HEK293 (cell line): ENCODE measurements around the gene PTDSS2.

Experiments used
- CTCF ChIA-PET: fragments of 350-600 bp; formaldehyde crosslinking; extraction: SDS; loops from one replicate; lab custom pipeline; 2021; ENCODE audit warnings: antibody characterized with exemption; lab: Yijun Ruan, JAX
- POLR2A ChIA-PET: fragments of 300-600 bp; formaldehyde crosslinking; extraction: SDS; loops from one replicate; lab custom pipeline; 2020; ENCODE audit warnings: antibody characterized with exemption, inconsistent platforms; lab: Yijun Ruan, JAX
- H3K27ac ChIP-seq: fragments of 200-500 bp; sonication (Bioruptor generic); 2 replicates; pipeline ENCODE4 v1.5.1; 2014; ENCODE audit warnings: low read depth, low read length, control low read depth, inconsistent platforms; ENCODE audit errors: extremely low read depth
- H3K36me3 ChIP-seq, 2 experiments: fragments of 200-500 bp in 1 of 2; sonication (Bioruptor generic) in 1 of 2; 1 replicate in 1 of 2; 2 replicates in 1 of 2; pipeline ENCODE4 v1.5.1; 2014 to 2017; ENCODE audit warnings: inconsistent platforms in 2 of 2, low read length in 2 of 2; ENCODE audit not compliant: control insufficient read depth in 2 of 2, insufficient read depth in 1 of 2
- H3K4me1 ChIP-seq: fragments of 200-500 bp; sonication (Bioruptor generic); 2 replicates; pipeline ENCODE4 v1.5.1; 2014; ENCODE audit warnings: mild to moderate bottlenecking, low read length, inconsistent platforms; ENCODE audit not compliant: control insufficient read depth, insufficient read depth
- H3K4me3 ChIP-seq: 2 replicates; pipeline ENCODE4 v1.5.1; 2011; ENCODE audit warnings: low read depth, mild to moderate bottlenecking, control low read depth, low read length, moderate library complexity
- H3K9me3 ChIP-seq: fragments of 200-500 bp; sonication (Bioruptor generic); 2 replicates; pipeline ENCODE4 v1.5.1; 2014; ENCODE audit warnings: low read depth, low read length, inconsistent platforms; ENCODE audit not compliant: control insufficient read depth, insufficient read depth
- KLF8 ChIP-seq: fragments of 450-650 bp; formaldehyde crosslinking; IDR thresholded peaks from 2 replicates; pipeline ENCODE4 v1.5.1; 2016; ENCODE audit warnings: missing biosample characterization, missing genetic modification characterization
- ZFHX2 ChIP-seq: fragments of 450-650 bp; formaldehyde crosslinking; conservative IDR thresholded peaks from 2 replicates; pipeline ENCODE4 v1.5.1; 2016; ENCODE audit warnings: missing biosample characterization, missing genetic modification characterization
- ZNF10 ChIP-seq: fragments of 450-650 bp; formaldehyde crosslinking; IDR thresholded peaks from 2 replicates; pipeline ENCODE4 v1.5.1; 2017; ENCODE audit warnings: missing biosample characterization, missing genetic modification characterization
- ZNF140 ChIP-seq: fragments of 450-650 bp; formaldehyde crosslinking; IDR thresholded peaks from 2 replicates; pipeline ENCODE4 v1.5.1; 2016; ENCODE audit warnings: missing biosample characterization, missing genetic modification characterization
- ZNF146 ChIP-seq: fragments of 450-650 bp; formaldehyde crosslinking; IDR thresholded peaks from 2 replicates; pipeline ENCODE4 v1.5.1; 2016; ENCODE audit warnings: missing biosample characterization, missing genetic modification characterization
- ZNF155 ChIP-seq: fragments of 450-650 bp; formaldehyde crosslinking; IDR thresholded peaks from 2 replicates; pipeline ENCODE4 v1.5.1; 2016; ENCODE audit warnings: missing biosample characterization, missing genetic modification characterization
- ZNF174 ChIP-seq: fragments of 450-650 bp; formaldehyde crosslinking; IDR thresholded peaks from 2 replicates; pipeline ENCODE4 v1.5.0; 2017; ENCODE audit warnings: missing biosample characterization, mild to moderate bottlenecking, missing genetic modification characterization
- ZNF214 ChIP-seq: fragments of 450-650 bp; formaldehyde crosslinking; IDR thresholded peaks from 2 replicates; pipeline ENCODE4 v1.5.1; 2017; ENCODE audit warnings: missing biosample characterization, mild to moderate bottlenecking, missing genetic modification characterization, borderline replicate concordance
- ZNF221 ChIP-seq: fragments of 450-650 bp; formaldehyde crosslinking; IDR thresholded peaks from 2 replicates; pipeline ENCODE4 v1.5.1; 2017; ENCODE audit warnings: missing biosample characterization, missing genetic modification characterization, borderline replicate concordance
- ZNF248 ChIP-seq: fragments of 450-650 bp; formaldehyde crosslinking; IDR thresholded peaks from 2 replicates; pipeline ENCODE4 v1.5.1; 2017; ENCODE audit warnings: missing biosample characterization, missing genetic modification characterization
- ZNF350 ChIP-seq: fragments of 450-650 bp; formaldehyde crosslinking; IDR thresholded peaks from 2 replicates; pipeline ENCODE4 v1.5.0; 2017; ENCODE audit warnings: missing biosample characterization, mild to moderate bottlenecking, missing genetic modification characterization
- ZNF423 ChIP-seq: fragments of 450-650 bp; formaldehyde crosslinking; IDR thresholded peaks from 2 replicates; pipeline ENCODE4 v1.5.1; 2016; ENCODE audit warnings: missing biosample characterization, missing genetic modification characterization
- ZNF548 ChIP-seq: fragments of 450-650 bp; formaldehyde crosslinking; IDR thresholded peaks from 2 replicates; pipeline ENCODE4 v1.5.1; 2016; ENCODE audit warnings: missing biosample characterization, missing genetic modification characterization
- ZNF610 ChIP-seq: fragments of 450-650 bp; formaldehyde crosslinking; IDR thresholded peaks from 2 replicates; pipeline ENCODE4 v1.5.1; 2016; ENCODE audit warnings: missing biosample characterization, missing genetic modification characterization, borderline replicate concordance
- ZNF707 ChIP-seq: fragments of 450-650 bp; formaldehyde crosslinking; IDR thresholded peaks from 2 replicates; pipeline ENCODE4 v1.5.1; 2016; ENCODE audit warnings: missing biosample characterization, missing genetic modification characterization
- ZNF776 ChIP-seq: fragments of 450-650 bp; formaldehyde crosslinking; IDR thresholded peaks from 2 replicates; pipeline ENCODE4 v1.5.0; 2017; ENCODE audit warnings: missing biosample characterization, missing genetic modification characterization, borderline replicate concordance
- TF ChIP-seq, protein P1 (sequence below): fragments of 450-650 bp; formaldehyde crosslinking; optimal IDR thresholded peaks from 2 replicates; pipeline ENCODE3; 2016; ENCODE audit warnings: missing biosample characterization, mild to moderate bottlenecking, missing genetic modification characterization
- TF ChIP-seq, protein P2 (sequence below): fragments of 450-650 bp; formaldehyde crosslinking; IDR thresholded peaks from 2 replicates; pipeline ENCODE4 v1.5.1; 2016; ENCODE audit warnings: missing biosample characterization, missing genetic modification characterization
- TF ChIP-seq, protein P3 (sequence below): fragments of 450-650 bp; formaldehyde crosslinking; IDR thresholded peaks from 2 replicates; pipeline ENCODE4 v1.5.1; 2016; ENCODE audit warnings: missing biosample characterization, missing genetic modification characterization
- TF ChIP-seq, protein P4 (sequence below): fragments of 450-650 bp; formaldehyde crosslinking; IDR thresholded peaks from 2 replicates; pipeline ENCODE4 v1.5.1; 2017; ENCODE audit warnings: missing biosample characterization, missing genetic modification characterization
- TF ChIP-seq, protein P5 (sequence below): fragments of 450-650 bp; formaldehyde crosslinking; IDR thresholded peaks from 2 replicates; pipeline ENCODE4 v1.5.1; 2016; ENCODE audit warnings: missing biosample characterization, missing genetic modification characterization
- TF ChIP-seq, protein P6 (sequence below): fragments of 450-650 bp; formaldehyde crosslinking; IDR thresholded peaks from 2 replicates; pipeline ENCODE4 v1.5.1; 2016; ENCODE audit warnings: missing biosample characterization, missing genetic modification characterization
- TF ChIP-seq, protein P7 (sequence below): fragments of 450-650 bp; formaldehyde crosslinking; IDR thresholded peaks from 2 replicates; pipeline ENCODE4 v1.5.1; 2016; ENCODE audit warnings: missing biosample characterization, missing genetic modification characterization

Gene PTDSS2

DNA sequence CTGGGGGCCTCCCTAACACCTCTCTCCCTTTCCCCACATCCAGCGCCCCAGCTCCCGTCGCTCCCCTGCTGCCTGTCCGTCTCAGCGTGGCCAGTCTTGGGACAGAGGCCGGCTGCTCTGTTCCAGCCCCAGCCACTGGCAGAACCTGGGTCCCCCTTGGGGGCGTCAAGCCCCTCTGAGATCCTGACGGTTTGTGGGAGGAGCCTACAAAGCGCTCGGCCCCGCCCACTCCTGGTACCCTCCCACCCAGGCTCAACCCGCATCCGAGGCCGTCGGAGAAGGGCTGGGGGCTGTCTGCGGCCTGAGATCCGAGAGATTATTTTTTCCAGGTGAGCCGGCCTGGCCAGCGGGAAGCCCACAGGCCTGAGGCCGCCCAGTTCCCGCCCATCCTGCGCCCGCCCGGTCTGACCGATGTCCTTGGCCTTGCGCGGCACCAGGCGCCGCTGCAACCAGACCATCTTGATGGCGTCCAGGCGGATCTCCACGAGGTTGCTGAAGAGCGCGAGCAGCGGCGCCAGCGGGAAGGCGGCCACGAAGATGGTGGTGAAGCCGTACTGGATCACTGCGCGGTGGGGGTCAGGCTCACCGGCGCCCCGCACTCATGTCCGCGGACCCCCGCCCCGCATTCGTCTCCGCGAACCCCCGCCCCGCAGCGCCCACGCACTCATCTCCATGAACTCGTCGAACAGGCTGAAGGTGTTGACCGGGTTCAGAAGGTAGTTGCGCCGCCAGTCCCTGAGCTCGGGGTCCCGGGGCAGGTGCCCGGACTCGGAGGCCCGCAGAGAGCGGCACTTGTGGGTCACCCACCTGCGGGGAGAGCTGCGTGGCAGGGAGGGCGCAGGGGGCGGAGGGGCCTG lies 29.8 kb upstream of the PTDSS2 start (continued):
- TF ChIP-seq, protein P1, sequence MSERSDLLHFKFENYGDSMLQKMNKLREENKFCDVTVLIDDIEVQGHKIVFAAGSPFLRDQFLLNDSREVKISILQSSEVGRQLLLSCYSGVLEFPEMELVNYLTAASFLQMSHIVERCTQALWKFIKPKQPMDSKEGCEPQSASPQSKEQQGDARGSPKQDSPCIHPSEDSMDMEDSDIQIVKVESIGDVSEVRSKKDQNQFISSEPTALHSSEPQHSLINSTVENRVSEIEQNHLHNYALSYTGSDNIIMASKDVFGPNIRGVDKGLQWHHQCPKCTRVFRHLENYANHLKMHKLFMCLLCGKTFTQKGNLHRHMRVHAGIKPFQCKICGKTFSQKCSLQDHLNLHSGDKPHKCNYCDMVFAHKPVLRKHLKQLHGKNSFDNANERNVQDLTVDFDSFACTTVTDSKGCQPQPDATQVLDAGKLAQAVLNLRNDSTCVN, result no peak
- no peak for TF ChIP-seq ZNF350
- TF ChIP-seq, protein P2, sequence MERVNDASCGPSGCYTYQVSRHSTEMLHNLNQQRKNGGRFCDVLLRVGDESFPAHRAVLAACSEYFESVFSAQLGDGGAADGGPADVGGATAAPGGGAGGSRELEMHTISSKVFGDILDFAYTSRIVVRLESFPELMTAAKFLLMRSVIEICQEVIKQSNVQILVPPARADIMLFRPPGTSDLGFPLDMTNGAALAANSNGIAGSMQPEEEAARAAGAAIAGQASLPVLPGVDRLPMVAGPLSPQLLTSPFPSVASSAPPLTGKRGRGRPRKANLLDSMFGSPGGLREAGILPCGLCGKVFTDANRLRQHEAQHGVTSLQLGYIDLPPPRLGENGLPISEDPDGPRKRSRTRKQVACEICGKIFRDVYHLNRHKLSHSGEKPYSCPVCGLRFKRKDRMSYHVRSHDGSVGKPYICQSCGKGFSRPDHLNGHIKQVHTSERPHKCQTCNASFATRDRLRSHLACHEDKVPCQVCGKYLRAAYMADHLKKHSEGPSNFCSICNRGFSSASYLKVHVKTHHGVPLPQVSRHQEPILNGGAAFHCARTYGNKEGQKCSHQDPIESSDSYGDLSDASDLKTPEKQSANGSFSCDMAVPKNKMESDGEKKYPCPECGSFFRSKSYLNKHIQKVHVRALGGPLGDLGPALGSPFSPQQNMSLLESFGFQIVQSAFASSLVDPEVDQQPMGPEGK (tag by site-specific recombination), result no peak
- TF ChIP-seq ZNF707, result no peak
- TF ChIP-seq ZFHX2, result no peak
- TF ChIP-seq ZNF776, result no peak
- TF ChIP-seq ZNF10 (tag by site-specific recombination), result no peak
- TF ChIP-seq ZNF610 (tag by site-specific recombination), result no peak
- TF ChIP-seq, protein P3, sequence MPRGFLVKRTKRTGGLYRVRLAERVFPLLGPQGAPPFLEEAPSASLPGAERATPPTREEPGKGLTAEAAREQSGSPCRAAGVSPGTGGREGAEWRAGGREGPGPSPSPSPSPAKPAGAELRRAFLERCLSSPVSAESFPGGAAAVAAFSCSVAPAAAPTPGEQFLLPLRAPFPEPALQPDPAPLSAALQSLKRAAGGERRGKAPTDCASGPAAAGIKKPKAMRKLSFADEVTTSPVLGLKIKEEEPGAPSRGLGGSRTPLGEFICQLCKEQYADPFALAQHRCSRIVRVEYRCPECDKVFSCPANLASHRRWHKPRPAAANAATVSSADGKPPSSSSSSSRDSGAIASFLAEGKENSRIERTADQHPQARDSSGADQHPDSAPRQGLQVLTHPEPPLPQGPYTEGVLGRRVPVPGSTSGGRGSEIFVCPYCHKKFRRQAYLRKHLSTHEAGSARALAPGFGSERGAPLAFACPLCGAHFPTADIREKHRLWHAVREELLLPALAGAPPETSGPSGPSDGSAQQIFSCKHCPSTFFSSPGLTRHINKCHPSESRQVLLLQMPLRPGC (tag by site-specific recombination), result no peak
- no peak for TF ChIP-seq ZNF221
- TF ChIP-seq, protein P4, sequence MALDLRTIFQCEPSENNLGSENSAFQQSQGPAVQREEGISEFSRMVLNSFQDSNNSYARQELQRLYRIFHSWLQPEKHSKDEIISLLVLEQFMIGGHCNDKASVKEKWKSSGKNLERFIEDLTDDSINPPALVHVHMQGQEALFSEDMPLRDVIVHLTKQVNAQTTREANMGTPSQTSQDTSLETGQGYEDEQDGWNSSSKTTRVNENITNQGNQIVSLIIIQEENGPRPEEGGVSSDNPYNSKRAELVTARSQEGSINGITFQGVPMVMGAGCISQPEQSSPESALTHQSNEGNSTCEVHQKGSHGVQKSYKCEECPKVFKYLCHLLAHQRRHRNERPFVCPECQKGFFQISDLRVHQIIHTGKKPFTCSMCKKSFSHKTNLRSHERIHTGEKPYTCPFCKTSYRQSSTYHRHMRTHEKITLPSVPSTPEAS (tag by site-specific recombination), result no peak
- TF ChIP-seq ZNF248 (tag by site-specific recombination), result no peak

DNA sequence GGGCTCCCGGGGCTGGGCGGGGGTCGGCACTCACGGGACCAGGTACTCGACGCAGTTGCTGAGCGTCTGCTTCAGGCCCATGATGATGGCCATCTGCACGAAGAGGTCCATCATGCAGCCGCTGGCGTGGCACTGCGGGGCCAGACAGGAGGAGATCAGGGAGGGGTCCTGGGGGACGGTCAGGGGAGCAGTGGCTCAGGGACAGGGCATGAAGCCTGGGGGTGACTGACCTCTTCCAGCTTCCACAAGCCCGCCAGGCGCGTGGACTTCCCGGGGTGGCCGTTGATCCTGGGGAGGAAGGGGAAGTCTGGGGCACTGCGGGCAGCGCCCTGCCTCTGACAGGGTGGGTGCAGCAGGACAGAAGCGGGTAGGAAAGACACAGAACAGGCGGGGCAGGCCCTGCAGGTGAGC lies 29.2 kb upstream of the PTDSS2 start:
- Histone ChIP-seq H3K27ac (no peak overlapping the region), H3K4me3 (no peak overlapping the region)
- TF ChIP-seq ZFHX2 (no peak), ZNF155 (tag by site-specific recombination) (no peak), ZNF146 (tag by site-specific recombination) (no peak), ZNF548 (tag by site-specific recombination) (no peak), ZNF214 (tag by site-specific recombination) (no peak), ZNF707 (no peak), KLF8 (no peak), ZNF174 (tag by site-specific recombination) (no peak), ZNF140 (tag by site-specific recombination) (no peak), ZNF423 (tag by site-specific recombination) (no peak)
- TF ChIP-seq, protein P5, sequence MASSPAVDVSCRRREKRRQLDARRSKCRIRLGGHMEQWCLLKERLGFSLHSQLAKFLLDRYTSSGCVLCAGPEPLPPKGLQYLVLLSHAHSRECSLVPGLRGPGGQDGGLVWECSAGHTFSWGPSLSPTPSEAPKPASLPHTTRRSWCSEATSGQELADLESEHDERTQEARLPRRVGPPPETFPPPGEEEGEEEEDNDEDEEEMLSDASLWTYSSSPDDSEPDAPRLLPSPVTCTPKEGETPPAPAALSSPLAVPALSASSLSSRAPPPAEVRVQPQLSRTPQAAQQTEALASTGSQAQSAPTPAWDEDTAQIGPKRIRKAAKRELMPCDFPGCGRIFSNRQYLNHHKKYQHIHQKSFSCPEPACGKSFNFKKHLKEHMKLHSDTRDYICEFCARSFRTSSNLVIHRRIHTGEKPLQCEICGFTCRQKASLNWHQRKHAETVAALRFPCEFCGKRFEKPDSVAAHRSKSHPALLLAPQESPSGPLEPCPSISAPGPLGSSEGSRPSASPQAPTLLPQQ (tag by site-specific recombination), result no peak
- TF ChIP-seq, protein P6, sequence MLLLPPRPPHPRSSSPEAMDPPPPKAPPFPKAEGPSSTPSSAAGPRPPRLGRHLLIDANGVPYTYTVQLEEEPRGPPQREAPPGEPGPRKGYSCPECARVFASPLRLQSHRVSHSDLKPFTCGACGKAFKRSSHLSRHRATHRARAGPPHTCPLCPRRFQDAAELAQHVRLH (tag by site-specific recombination), result no peak
- TF ChIP-seq, protein P7, sequence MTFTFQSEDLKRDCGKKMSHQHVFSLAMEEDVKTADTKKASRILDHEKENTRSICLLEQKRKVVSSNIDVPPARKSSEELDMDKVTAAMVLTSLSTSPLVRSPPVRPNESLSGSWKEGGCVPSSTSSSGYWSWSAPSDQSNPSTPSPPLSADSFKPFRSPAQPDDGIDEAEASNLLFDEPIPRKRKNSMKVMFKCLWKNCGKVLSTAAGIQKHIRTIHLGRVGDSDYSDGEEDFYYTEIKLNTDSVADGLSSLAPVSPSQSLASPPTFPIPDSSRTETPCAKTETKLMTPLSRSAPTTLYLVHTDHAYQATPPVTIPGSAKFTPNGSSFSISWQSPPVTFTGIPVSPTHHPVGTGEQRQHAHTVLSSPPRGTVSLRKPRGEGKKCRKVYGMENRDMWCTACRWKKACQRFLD, result no peak
- TF ChIP-seq, all 188 proteins: peak for 0
- POLR2A ChIA-PET, result no interaction called here
- Histone ChIP-seq H3K36me3 (no peaks in the 10 kb centered on the region), H3K9me3 (no peaks in the 10 kb centered on the region), H3K4me1 (no peaks in the 10 kb centered on the region)
- CTCF ChIA-PET, result no interaction called here
